HepG2 (cell line): ENCODE measurements around the gene CLEC10A. TPM values are rescaled to one million over a fixed set of nuclear protein-coding genes. Genes with fewer than 3 reads are reported as not detected.

Experiments
- ATAC-seq: fragments of 200-7000 bp; cut with Tn5 transposase; 3 replicates; pipeline ENCODE4 v1.9.1; 2020; ENCODE audit warnings: mild to moderate bottlenecking, moderate library complexity
- BruUV-seq: library from RNA; stranded (reverse); fragments of 400-500 nt; replicated peaks from 2 replicates; lab custom pipeline; 2021; lab: Mats Ljungman, UMichigan
- CTCF ChIA-PET: fragments of 300-600 bp; formaldehyde crosslinking; extraction: SDS; loops from one replicate; lab custom pipeline; 2021; ENCODE audit warnings: low total read pairs, inconsistent platforms, low intra/inter-chr PET ratio; lab: Yijun Ruan, JAX
- POLR2A ChIA-PET: fragments of 350-600 bp; sonication (Branson Sonifier 250); formaldehyde crosslinking; loops from one replicate; lab custom pipeline; 2020; ENCODE audit warnings: antibody characterized with exemption, inconsistent platforms; lab: Yijun Ruan, JAX
- DNase-seq: peaks from one replicate; pipeline ENCODE4 v3.0.0-alpha.2; 2015; ENCODE audit warnings: low spot score
- FAIRE-seq: peaks from 3 replicates; lab custom pipeline; 2011; peaks lifted over from hg19 to GRCh38; lab: Jason Lieb, UNC
- H2AFZ ChIP-seq: one replicate; pipeline ENCODE4 v1.6.1; 2011; ENCODE audit warnings: low read length, inconsistent platforms
- H3K27ac ChIP-seq: fragments of 300-600 bp; 3 replicates; pipeline ENCODE4 v1.8.0; 2011; ENCODE audit warnings: mixed run types, mild to moderate bottlenecking, mixed read lengths, low read length, inconsistent platforms; ENCODE audit not compliant: insufficient read depth; ENCODE audit errors: extremely low read length
- H3K27me3 ChIP-seq, 2 experiments: fragments of 200-600 bp in 1 of 2; 2 replicates in 1 of 2; 3 replicates in 1 of 2; pipeline versions ENCODE4 v1.6.0 to v1.8.0; 2011; ENCODE audit warnings: low read length in 2 of 2, mild to moderate bottlenecking in 2 of 2, moderate library complexity in 2 of 2, inconsistent platforms in 1 of 2; ENCODE audit not compliant: insufficient read depth in 2 of 2, control insufficient read depth in 1 of 2
- H3K36me3 ChIP-seq, 2 experiments: fragments of 200-600 bp in 1 of 2; replicated peaks in 1 of 2; 2 replicates in 1 of 2; 3 replicates in 1 of 2; pipeline versions ENCODE4 v1.5.1 to v1.8.0; 2011; ENCODE audit warnings: low read length in 2 of 2, inconsistent platforms in 1 of 2; ENCODE audit not compliant: insufficient read depth in 2 of 2, control insufficient read depth in 1 of 2
- H3K4me1 ChIP-seq: 2 replicates; pipeline ENCODE4 v1.5.1; 2012; ENCODE audit warnings: low read length, inconsistent platforms; ENCODE audit not compliant: insufficient read depth
- H3K4me2 ChIP-seq: 2 replicates; pipeline ENCODE4 v1.6.0; 2011; ENCODE audit warnings: low read depth, low read length, inconsistent platforms
- H3K4me3 ChIP-seq, 3 experiments: fragments of 200-600 bp in 1 of 3; sonication (generic), shearing (Covaris generic) in 1 of 3; replicated peaks in 1 of 3; 2 replicates each; pipeline ENCODE4 v1.5.1; 2011 to 2016; ENCODE audit warnings: low read length in 3 of 3, inconsistent platforms in 2 of 3, low read depth in 2 of 3, mild to moderate bottlenecking in 2 of 3, control low read depth in 1 of 3, mixed read lengths in 1 of 3; ENCODE audit not compliant: insufficient read depth in 1 of 3
- H3K79me2 ChIP-seq: one replicate; pipeline ENCODE4 v1.6.1; 2011; ENCODE audit warnings: low read length, inconsistent platforms; ENCODE audit not compliant: insufficient read depth
- H3K9ac ChIP-seq: 2 replicates; pipeline ENCODE4 v1.6.0; 2011; ENCODE audit warnings: mild to moderate bottlenecking, low read depth, low read length, inconsistent platforms; ENCODE audit not compliant: insufficient read depth
- H3K9me3 ChIP-seq: 2 replicates; pipeline ENCODE4 v1.5.1; 2012; ENCODE audit warnings: mild to moderate bottlenecking, low read length
- H4K20me1 ChIP-seq: 2 replicates; pipeline ENCODE4 v1.6.0; 2011; ENCODE audit warnings: inconsistent platforms, mild to moderate bottlenecking, low read length, moderate library complexity; ENCODE audit not compliant: insufficient read depth
- ATF1 ChIP-seq: IDR thresholded peaks from 2 replicates; pipeline ENCODE4 v1.6.1; 2016; ENCODE audit warnings: mild to moderate bottlenecking, control low read depth
- JUND ChIP-seq: sonication (generic); formaldehyde crosslinking; IDR thresholded peaks from 2 replicates; pipeline ENCODE4 v1.8.0; 2022; ENCODE audit warnings: mild to moderate bottlenecking, missing genetic modification reagents
- MAFF ChIP-seq: IDR thresholded peaks from 2 replicates; pipeline ENCODE4 v1.6.1; 2011; ENCODE audit warnings: low read depth, low read length, improper control_type of control experiment
- ZBTB42 ChIP-seq: sonication (generic); formaldehyde crosslinking; IDR thresholded peaks from 2 replicates; pipeline ENCODE4 v1.5.0; 2020; ENCODE audit warnings: mild to moderate bottlenecking, missing genetic modification reagents
- ZNF530 ChIP-seq: sonication (generic); formaldehyde crosslinking; IDR thresholded peaks from 2 replicates; pipeline ENCODE4 v1.5.0; 2020; ENCODE audit warnings: low read depth, mild to moderate bottlenecking, missing genetic modification reagents
- WGBS: methylation state at CpG from one replicate; pipeline ENCODE4 v1.1.6; 2017; ENCODE audit warnings: low lambda C conversion rate; 5-methylcytosine and 5-hydroxymethylcytosine counted together
- in situ Hi-C: cut with HindIII; loops from 2 replicates; pipeline ENCODE4 v1.10.0; 2017; ENCODE audit warnings: low pct_unique_long_range_greater_than_20kb; ENCODE audit not compliant: extremely low pct_ligation_motif_present
- intact Hi-C: fragments of 100-400 bp; cut with micrococcal nuclease; formaldehyde crosslinking; loops from one replicate; pipeline ENCODE4 v1.10.0; 2022; ENCODE audit not compliant: unreplicated experiment
- polyA plus RNA-seq, 8 experiments: library from polyadenylated mRNA; depleted of rRNA in 3 of 8; stranded (reverse) in 7 of 8; unstranded in 1 of 8; fragments of >200 nt; fragmentation: Illumina TruSeq in 4 of 8; extraction: Trizol in 4 of 8; gene quantifications; 2 replicates each; pipeline versions ENCODE4 v1.2.1 to v1.2.3, GENCODE V29; 2011 to 2016; ENCODE audit warnings: low read depth in 4 of 8, missing spikeins in 1 of 8, mixed read lengths in 1 of 8; ENCODE audit not compliant: insufficient read depth in 1 of 8
- total RNA-seq, 5 experiments: library from RNA; depleted of rRNA; stranded (reverse); fragments of >200 nt; fragmentation: Illumina TruSeq; extraction: Trizol; gene quantifications; 2 replicates each; pipeline ENCODE4 v1.2.3, GENCODE V29; 2016; ENCODE audit warnings: low read depth in 1 of 5
- TF ChIP-seq, protein P1 (sequence below): IDR thresholded peaks from 2 replicates; pipeline ENCODE4 v1.6.1; 2016; ENCODE audit warnings: low read depth, missing genetic modification reagents, missing compliant biosample characterization
- TF ChIP-seq, protein P2 (sequence below): IDR thresholded peaks from 2 replicates; pipeline ENCODE4 v1.6.1; 2016
- TF ChIP-seq, protein P3 (sequence below), 2 experiments: fragments of 450-650 bp in 1 of 2; sonication (generic) in 1 of 2; formaldehyde crosslinking in 1 of 2; IDR thresholded peaks; 2 replicates each; pipeline versions ENCODE4 v1.6.1 to v1.8.0; 2016 to 2022; ENCODE audit warnings: antibody characterized with exemption in 1 of 2, mild to moderate bottlenecking in 1 of 2, missing genetic modification reagents in 1 of 2

Gene CLEC10A
- total and polyA plus RNA-seq, 2 of the 13 experiments (the other 11 are each of a cell fraction or from before 2014, with no cell fraction given) = 0.33 TPM; not detected in 1

DNA sequence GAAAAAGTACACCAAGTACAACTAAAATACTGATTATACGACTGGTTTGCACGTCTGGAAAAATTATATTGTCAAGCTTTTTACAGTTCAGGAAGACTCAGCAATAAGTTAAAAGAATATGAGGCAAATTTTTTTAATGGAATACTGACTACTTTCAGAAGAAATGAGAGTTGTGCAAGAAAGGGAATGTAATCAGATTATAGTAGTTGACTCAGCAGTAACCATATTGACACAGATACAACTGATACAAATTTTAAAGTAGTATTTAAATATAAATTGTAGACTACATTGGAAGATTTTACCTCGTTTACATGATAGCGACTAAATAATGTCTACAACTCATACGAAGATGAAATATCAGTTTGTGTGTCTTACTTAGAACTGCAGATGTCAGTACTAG lies 17.9 kb upstream of the CLEC10A start:
- H3K27ac ChIP-seq = no peak overlapping the region
- H3K79me2 ChIP-seq = no peaks in the 10 kb centered on the region
- ATAC-seq (no peak), DNase-seq (no peak), FAIRE-seq (no peak)
- CTCF ChIA-PET = no interaction called here
- in situ Hi-C loops = no loop called here
- intact Hi-C loops = no loop called here
- H3K9me3 ChIP-seq = no peaks in the 10 kb centered on the region
- no peaks in the 10 kb centered on the region for H4K20me1 ChIP-seq
- no peaks in the 10 kb centered on the region for H3K4me1 ChIP-seq
- no peaks in the 10 kb centered on the region for H3K27me3 ChIP-seq
- no peak overlapping the region for H3K4me3 ChIP-seq
- no peak overlapping the region for H3K4me2 ChIP-seq
- H3K36me3 ChIP-seq = peaks cover 14 to 28% of the 10 kb centered on the region in 2 experiments
- H3K9ac ChIP-seq = no peak overlapping the region
- no TSS peak for BruUV-seq
- H2AFZ ChIP-seq = no peak overlapping the region
- 87% methylated on average over 5 of the region's 5 CpGs for WGBS
- POLR2A ChIA-PET = interaction anchor here (1.2 to 1.8 kb wide), 2 partner anchors 17 to 38 kb away, joined by 3 to 8 read pairs; partner anchors contain the start of gene ASGR2
- TF ChIP-seq MAFF (0 out of 2 replicates have a peak, but pooled peaks have one; percentile 34), ZBTB42 (CRISPR knock-in tag) (no peak), JUND (CRISPR knock-in tag) (no peak), ATF1 (CRISPR knock-in tag) (no peak), ZNF530 (CRISPR knock-in tag) (no peak)
- TF ChIP-seq, protein P1, sequence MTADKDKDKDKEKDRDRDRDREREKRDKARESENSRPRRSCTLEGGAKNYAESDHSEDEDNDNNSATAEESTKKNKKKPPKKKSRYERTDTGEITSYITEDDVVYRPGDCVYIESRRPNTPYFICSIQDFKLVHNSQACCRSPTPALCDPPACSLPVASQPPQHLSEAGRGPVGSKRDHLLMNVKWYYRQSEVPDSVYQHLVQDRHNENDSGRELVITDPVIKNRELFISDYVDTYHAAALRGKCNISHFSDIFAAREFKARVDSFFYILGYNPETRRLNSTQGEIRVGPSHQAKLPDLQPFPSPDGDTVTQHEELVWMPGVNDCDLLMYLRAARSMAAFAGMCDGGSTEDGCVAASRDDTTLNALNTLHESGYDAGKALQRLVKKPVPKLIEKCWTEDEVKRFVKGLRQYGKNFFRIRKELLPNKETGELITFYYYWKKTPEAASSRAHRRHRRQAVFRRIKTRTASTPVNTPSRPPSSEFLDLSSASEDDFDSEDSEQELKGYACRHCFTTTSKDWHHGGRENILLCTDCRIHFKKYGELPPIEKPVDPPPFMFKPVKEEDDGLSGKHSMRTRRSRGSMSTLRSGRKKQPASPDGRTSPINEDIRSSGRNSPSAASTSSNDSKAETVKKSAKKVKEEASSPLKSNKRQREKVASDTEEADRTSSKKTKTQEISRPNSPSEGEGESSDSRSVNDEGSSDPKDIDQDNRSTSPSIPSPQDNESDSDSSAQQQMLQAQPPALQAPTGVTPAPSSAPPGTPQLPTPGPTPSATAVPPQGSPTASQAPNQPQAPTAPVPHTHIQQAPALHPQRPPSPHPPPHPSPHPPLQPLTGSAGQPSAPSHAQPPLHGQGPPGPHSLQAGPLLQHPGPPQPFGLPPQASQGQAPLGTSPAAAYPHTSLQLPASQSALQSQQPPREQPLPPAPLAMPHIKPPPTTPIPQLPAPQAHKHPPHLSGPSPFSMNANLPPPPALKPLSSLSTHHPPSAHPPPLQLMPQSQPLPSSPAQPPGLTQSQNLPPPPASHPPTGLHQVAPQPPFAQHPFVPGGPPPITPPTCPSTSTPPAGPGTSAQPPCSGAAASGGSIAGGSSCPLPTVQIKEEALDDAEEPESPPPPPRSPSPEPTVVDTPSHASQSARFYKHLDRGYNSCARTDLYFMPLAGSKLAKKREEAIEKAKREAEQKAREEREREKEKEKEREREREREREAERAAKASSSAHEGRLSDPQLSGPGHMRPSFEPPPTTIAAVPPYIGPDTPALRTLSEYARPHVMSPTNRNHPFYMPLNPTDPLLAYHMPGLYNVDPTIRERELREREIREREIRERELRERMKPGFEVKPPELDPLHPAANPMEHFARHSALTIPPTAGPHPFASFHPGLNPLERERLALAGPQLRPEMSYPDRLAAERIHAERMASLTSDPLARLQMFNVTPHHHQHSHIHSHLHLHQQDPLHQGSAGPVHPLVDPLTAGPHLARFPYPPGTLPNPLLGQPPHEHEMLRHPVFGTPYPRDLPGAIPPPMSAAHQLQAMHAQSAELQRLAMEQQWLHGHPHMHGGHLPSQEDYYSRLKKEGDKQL (CRISPR knock-in tag) = no peak
- TF ChIP-seq, protein P2, sequence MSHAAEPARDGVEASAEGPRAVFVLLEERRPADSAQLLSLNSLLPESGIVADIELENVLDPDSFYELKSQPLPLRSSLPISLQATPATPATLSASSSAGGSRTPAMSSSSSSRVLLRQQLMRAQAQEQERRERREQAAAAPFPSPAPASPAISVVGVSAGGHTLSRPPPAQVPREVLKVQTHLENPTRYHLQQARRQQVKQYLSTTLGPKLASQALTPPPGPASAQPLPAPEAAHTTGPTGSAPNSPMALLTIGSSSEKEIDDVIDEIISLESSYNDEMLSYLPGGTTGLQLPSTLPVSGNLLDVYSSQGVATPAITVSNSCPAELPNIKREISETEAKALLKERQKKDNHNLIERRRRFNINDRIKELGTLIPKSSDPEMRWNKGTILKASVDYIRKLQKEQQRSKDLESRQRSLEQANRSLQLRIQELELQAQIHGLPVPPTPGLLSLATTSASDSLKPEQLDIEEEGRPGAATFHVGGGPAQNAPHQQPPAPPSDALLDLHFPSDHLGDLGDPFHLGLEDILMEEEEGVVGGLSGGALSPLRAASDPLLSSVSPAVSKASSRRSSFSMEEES (CRISPR knock-in tag) = no peak
- TF ChIP-seq, protein P3, sequence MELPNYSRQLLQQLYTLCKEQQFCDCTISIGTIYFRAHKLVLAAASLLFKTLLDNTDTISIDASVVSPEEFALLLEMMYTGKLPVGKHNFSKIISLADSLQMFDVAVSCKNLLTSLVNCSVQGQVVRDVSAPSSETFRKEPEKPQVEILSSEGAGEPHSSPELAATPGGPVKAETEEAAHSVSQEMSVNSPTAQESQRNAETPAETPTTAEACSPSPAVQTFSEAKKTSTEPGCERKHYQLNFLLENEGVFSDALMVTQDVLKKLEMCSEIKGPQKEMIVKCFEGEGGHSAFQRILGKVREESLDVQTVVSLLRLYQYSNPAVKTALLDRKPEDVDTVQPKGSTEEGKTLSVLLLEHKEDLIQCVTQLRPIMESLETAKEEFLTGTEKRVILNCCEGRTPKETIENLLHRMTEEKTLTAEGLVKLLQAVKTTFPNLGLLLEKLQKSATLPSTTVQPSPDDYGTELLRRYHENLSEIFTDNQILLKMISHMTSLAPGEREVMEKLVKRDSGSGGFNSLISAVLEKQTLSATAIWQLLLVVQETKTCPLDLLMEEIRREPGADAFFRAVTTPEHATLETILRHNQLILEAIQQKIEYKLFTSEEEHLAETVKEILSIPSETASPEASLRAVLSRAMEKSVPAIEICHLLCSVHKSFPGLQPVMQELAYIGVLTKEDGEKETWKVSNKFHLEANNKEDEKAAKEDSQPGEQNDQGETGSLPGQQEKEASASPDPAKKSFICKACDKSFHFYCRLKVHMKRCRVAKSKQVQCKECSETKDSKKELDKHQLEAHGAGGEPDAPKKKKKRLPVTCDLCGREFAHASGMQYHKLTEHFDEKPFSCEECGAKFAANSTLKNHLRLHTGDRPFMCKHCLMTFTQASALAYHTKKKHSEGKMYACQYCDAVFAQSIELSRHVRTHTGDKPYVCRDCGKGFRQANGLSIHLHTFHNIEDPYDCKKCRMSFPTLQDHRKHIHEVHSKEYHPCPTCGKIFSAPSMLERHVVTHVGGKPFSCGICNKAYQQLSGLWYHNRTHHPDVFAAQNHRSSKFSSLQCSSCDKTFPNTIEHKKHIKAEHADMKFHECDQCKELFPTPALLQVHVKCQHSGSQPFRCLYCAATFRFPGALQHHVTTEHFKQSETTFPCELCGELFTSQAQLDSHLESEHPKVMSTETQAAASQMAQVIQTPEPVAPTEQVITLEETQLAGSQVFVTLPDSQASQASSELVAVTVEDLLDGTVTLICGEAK (IDR thresholded peaks at IDR 0.05) = no peak
- TF ChIP-seq, protein P3 (CRISPR knock-in tag; IDR thresholded peaks at IDR 0.05) = no peak
